Smooth muscle cell (in vitro differentiated cells): ENCODE data around the gene UBP1. TPM values are rescaled to one million over a fixed set of nuclear protein-coding genes. Genes with fewer than 3 reads are reported as not detected.
A peak's percentile ranks its signal among the peaks of the same experiment; 100 is the strongest.

ENCODE experiments used
- DNase-seq: peaks from one replicate; lab custom pipeline; 2025; ENCODE audit not compliant: unreplicated experiment; lab: John Stamatoyannopoulos, UW
- H2AFZ ChIP-seq: fragments of 200-600 bp; sonication (generic); 2 replicates; pipeline ENCODE4 v1.6.0; 2016; ENCODE audit warnings: antibody characterized with exemption, low read depth, mild to moderate bottlenecking
- H3F3A ChIP-seq: fragments of 200-600 bp; sonication (generic); 2 replicates; pipeline ENCODE4 v1.6.0; 2017; ENCODE audit warnings: antibody characterized with exemption, low read depth
- H3K27ac ChIP-seq: fragments of 200-600 bp; sonication (generic); 2 replicates; pipeline ENCODE4 v1.5.1; 2016; ENCODE audit warnings: low read depth, mild to moderate bottlenecking
- H3K27me3 ChIP-seq: fragments of 200-600 bp; sonication (generic); 2 replicates; pipeline ENCODE4 v1.6.1; 2016; ENCODE audit warnings: low read depth, mild to moderate bottlenecking
- H3K36me3 ChIP-seq: fragments of 200-600 bp; sonication (generic); 2 replicates; pipeline ENCODE4 v1.5.1; 2016; ENCODE audit warnings: low read depth
- H3K4me1 ChIP-seq: fragments of 200-600 bp; sonication (generic); 2 replicates; pipeline ENCODE4 v1.5.1; 2016; ENCODE audit warnings: low read depth
- H3K4me2 ChIP-seq: fragments of 200-600 bp; sonication (generic); 2 replicates; pipeline ENCODE4 v1.6.0; 2016; ENCODE audit warnings: mild to moderate bottlenecking
- H3K4me3 ChIP-seq: fragments of 200-600 bp; sonication (generic); 2 replicates; pipeline ENCODE4 v1.5.1; 2016; ENCODE audit warnings: mild to moderate bottlenecking
- H3K79me2 ChIP-seq: fragments of 200-600 bp; sonication (generic); 2 replicates; pipeline ENCODE4 v1.6.0; 2016; ENCODE audit warnings: low read depth, mild to moderate bottlenecking
- H3K9ac ChIP-seq: fragments of 200-600 bp; sonication (generic); 2 replicates; pipeline ENCODE4 v1.6.0; 2016; ENCODE audit warnings: low read depth
- H3K9me3 ChIP-seq: fragments of 200-600 bp; sonication (generic); replicated peaks from 2 replicates; pipeline ENCODE4 v1.5.1; 2016; ENCODE audit warnings: low read depth
- H4K20me1 ChIP-seq: fragments of 200-600 bp; sonication (generic); 2 replicates; pipeline ENCODE4 v1.6.0; 2016; ENCODE audit warnings: low read depth
- WGBS: methylation state at CpG from one replicate; pipeline ENCODE4 v1.1.7; 2016; ENCODE audit warnings: low lambda C conversion rate; 5-methylcytosine and 5-hydroxymethylcytosine counted together
- polyA plus RNA-seq: library from polyadenylated mRNA; unstranded; fragments of >200 nt; fragmentation: Nextera tagmentation; extraction: Ambion mirVana; gene quantifications from 2 replicates; pipeline ENCODE4 v1.2.1, GENCODE V29; 2016
- total RNA-seq: library from RNA; depleted of rRNA; stranded (reverse); fragments of >200 nt; gene quantifications from 2 replicates; pipeline ENCODE4 v1.2.3, GENCODE V29; 2014
- TF ChIP-seq, protein P1 (sequence below): fragments of 200-600 bp; sonication (generic); IDR thresholded peaks from 2 replicates; pipeline ENCODE4 v1.5.1; 2017; ENCODE audit warnings: borderline replicate concordance, mild to moderate bottlenecking, antibody characterized with exemption; ENCODE audit not compliant: insufficient read depth, poor library complexity, severe bottlenecking

UBP1 gene
- total and polyA plus RNA-seq, 2 experiments from 2014 or later, result 18.4 to 50.9 TPM

DNA sequence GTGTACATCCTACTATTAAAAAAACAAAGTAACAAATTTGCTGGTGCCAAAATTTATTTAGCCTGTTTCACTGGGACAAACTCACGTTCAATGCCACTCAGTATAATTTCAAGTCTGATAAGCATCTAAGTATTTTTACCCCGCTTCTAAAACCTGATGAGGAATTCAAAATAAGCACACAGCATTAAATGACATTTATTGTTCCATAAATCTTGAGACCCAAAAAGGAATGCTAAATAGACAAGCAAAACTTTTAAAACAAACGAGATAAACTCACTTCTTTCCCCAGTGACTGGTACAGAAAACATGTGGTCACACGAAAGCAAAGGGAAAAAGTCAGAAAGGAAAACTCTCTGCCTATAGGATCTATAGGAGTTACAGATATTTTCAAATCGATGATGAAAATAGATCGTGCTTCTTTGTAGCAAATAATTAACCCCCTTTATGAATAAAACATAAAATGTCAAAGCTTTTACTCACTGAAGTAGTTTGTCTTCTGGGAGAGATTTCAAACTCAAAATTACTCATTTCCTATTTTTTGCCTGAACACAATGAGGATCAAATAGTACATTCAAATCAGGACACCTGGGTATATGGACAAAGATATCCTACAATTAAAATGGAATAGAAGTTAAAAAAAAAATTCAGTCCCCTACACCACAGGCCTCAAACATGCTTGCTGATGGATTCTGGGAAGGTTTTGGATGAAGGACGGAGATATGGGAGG lies 51.7 kb downstream of the UBP1 start:
- H3K27me3 ChIP-seq, result no peaks in the 10 kb centered on the region
- 79% methylated on average over 7 of the region's 7 CpGs for WGBS
- H3F3A ChIP-seq, result peaks cover 23% of the 10 kb centered on the region
- no peaks in the 10 kb centered on the region for H3K9me3 ChIP-seq
- TF ChIP-seq, protein P1, sequence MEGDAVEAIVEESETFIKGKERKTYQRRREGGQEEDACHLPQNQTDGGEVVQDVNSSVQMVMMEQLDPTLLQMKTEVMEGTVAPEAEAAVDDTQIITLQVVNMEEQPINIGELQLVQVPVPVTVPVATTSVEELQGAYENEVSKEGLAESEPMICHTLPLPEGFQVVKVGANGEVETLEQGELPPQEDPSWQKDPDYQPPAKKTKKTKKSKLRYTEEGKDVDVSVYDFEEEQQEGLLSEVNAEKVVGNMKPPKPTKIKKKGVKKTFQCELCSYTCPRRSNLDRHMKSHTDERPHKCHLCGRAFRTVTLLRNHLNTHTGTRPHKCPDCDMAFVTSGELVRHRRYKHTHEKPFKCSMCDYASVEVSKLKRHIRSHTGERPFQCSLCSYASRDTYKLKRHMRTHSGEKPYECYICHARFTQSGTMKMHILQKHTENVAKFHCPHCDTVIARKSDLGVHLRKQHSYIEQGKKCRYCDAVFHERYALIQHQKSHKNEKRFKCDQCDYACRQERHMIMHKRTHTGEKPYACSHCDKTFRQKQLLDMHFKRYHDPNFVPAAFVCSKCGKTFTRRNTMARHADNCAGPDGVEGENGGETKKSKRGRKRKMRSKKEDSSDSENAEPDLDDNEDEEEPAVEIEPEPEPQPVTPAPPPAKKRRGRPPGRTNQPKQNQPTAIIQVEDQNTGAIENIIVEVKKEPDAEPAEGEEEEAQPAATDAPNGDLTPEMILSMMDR, result no peak
- H3K79me2 ChIP-seq, result peaks cover 2% of the 10 kb centered on the region
- no peak overlapping the region for H3K4me2 ChIP-seq
- H3K9ac ChIP-seq, result no peak overlapping the region
- H3K4me1 ChIP-seq, result peaks cover 7% of the 10 kb centered on the region
- H3K27ac ChIP-seq, result peak overlapping the region; percentile 43
- H3K36me3 ChIP-seq, result peaks cover 26% of the 10 kb centered on the region
- H2AFZ ChIP-seq, result no peak overlapping the region
- DNase-seq, result no peak
- no peak overlapping the region for H3K4me3 ChIP-seq
- H4K20me1 ChIP-seq, result peaks cover 21% of the 10 kb centered on the region

DNA sequence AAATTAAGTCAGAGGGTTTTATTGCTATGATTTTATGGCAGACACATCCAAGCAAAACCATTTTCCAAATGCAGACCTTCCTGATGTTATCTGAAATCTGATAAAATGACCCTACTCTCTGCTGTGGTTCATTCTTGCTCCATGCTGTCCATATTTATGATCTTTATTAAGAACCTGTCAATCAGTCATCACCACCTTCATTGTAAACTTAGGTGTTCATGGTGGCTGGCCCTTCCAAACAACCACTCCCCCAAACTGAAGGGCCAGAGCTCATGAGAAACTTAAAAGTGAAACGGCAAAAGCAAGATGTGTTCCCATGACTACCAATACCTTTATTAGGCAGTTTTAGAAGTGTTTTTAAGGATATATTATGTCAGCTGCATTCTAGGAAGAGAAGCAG lies 53.6 kb downstream of the UBP1 start:
- peaks cover 6% of the 10 kb centered on the region for H4K20me1 ChIP-seq
- no peaks in the 10 kb centered on the region for H3K9me3 ChIP-seq
- H3K9ac ChIP-seq, result no peak overlapping the region
- TF ChIP-seq, protein P1, result no peak
- 95% methylated on average over 1 of the region's 1 CpG for WGBS
- peaks cover 20% of the 10 kb centered on the region for H3F3A ChIP-seq
- H2AFZ ChIP-seq, result no peak overlapping the region
- no peaks in the 10 kb centered on the region for H3K27me3 ChIP-seq
- no peak overlapping the region for H3K27ac ChIP-seq
- no peaks in the 10 kb centered on the region for H3K79me2 ChIP-seq
- H3K4me3 ChIP-seq, result no peak overlapping the region
- H3K4me2 ChIP-seq, result no peak overlapping the region
- no peaks in the 10 kb centered on the region for H3K4me1 ChIP-seq
- peaks cover 20% of the 10 kb centered on the region for H3K36me3 ChIP-seq
- no peak for DNase-seq

DNA sequence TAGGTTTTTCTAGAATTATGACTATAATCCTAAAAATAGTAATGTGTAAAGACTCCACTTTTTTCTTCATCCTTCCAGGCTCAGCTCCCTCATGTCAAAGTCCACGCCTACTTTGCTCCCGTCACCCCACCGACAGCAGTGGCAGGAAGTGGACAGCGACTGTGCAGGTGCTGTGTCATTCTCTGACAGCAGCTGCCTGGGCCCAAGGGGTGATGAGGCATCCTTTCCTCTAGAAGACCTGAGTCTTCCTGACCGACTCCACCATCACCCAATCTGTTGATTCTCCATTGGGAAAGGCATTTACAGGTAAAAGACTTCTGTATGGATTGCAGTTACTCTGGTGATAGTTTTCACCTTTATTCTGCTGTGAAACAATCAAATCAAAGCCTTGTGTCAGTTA lies 54.8 kb downstream of the UBP1 start:
- H3F3A ChIP-seq, result peaks cover 14% of the 10 kb centered on the region
- H3K4me3 ChIP-seq, result no peak overlapping the region
- no peak overlapping the region for H3K27ac ChIP-seq
- H2AFZ ChIP-seq, result no peak overlapping the region
- 93% methylated on average over 5 of the region's 5 CpGs for WGBS
- H3K79me2 ChIP-seq, result no peaks in the 10 kb centered on the region
- no peak overlapping the region for H3K9ac ChIP-seq
- H3K4me2 ChIP-seq, result no peak overlapping the region
- DNase-seq, result no peak
- H3K4me1 ChIP-seq, result no peaks in the 10 kb centered on the region
- no peaks in the 10 kb centered on the region for H3K9me3 ChIP-seq
- H4K20me1 ChIP-seq, result peaks cover 6% of the 10 kb centered on the region
- peaks cover 15% of the 10 kb centered on the region for H3K36me3 ChIP-seq
- H3K27me3 ChIP-seq, result no peaks in the 10 kb centered on the region
- TF ChIP-seq, protein P1, result no peak

DNA sequence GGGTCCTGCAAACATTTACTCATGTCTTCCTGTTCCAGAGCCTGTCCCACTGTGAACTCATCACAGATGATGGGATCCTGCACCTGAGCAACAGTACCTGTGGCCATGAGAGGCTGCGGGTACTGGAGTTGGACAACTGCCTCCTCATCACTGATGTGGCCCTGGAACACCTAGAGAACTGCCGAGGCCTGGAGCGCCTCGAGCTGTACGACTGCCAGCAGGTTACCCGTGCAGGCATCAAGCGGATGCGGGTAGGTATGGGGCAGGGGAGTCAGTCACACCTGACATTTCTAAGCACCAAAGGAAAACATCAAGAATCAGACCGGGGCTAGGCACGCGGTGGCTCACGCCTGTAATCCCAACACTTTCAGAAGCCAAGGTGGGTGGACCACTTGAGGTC lies 56.3 kb downstream of the UBP1 start:
- H3K27ac ChIP-seq, result no peak overlapping the region
- H3K36me3 ChIP-seq, result peaks cover 11% of the 10 kb centered on the region
- H3K9me3 ChIP-seq, result no peaks in the 10 kb centered on the region
- H2AFZ ChIP-seq, result no peak overlapping the region
- H3K79me2 ChIP-seq, result no peaks in the 10 kb centered on the region
- H3K4me3 ChIP-seq, result no peak overlapping the region
- H3K4me2 ChIP-seq, result no peak overlapping the region
- no peaks in the 10 kb centered on the region for H3K4me1 ChIP-seq
- no peaks in the 10 kb centered on the region for H3K27me3 ChIP-seq
- TF ChIP-seq, protein P1, result no peak
- H4K20me1 ChIP-seq, result peaks cover 6% of the 10 kb centered on the region
- no peak overlapping the region for H3K9ac ChIP-seq
- H3F3A ChIP-seq, result peaks cover 14% of the 10 kb centered on the region
- WGBS, result 97% methylated on average over 12 of the region's 12 CpGs
- no peak for DNase-seq
